NCI-H460 (cell line): ENCODE measurements around the gene MPND. TPM values are rescaled to one million over a fixed set of nuclear protein-coding genes. Genes with fewer than 3 reads are reported as not detected.

Experiments
- DNase-seq: peaks from one replicate; pipeline ENCODE4 v3.0.0-alpha.2; 2016; ENCODE audit warnings: low read depth; ENCODE audit errors: extremely low read depth
- polyA plus RNA-seq: library from polyadenylated mRNA; depleted of rRNA; stranded (reverse); fragments of >200 nt; gene quantifications from 2 replicates; pipeline ENCODE4 v1.2.3, GENCODE V29; 2014; cell fraction: nucleus; rRNA removed
- total RNA-seq: library from RNA; depleted of rRNA; stranded (reverse); fragments of >200 nt; shearing (Covaris generic); gene quantifications from 2 replicates; pipeline ENCODE4 v1.2.3, GENCODE V29; 2014; rRNA removed

MPND gene
- total RNA-seq, result 2.3 and 3.5 TPM in 2 replicates
- 13.9 and 15.6 TPM in 2 replicates for polyA plus RNA-seq

GRCh38 chr19:4343370-4344307 lies at the start of gene MPND:
MPND (plus strand) TSS chr19:4343562; CDS start chr19:4343594, 32 bp downstream.
- peak; percentile 73 for DNase-seq

DNA sequence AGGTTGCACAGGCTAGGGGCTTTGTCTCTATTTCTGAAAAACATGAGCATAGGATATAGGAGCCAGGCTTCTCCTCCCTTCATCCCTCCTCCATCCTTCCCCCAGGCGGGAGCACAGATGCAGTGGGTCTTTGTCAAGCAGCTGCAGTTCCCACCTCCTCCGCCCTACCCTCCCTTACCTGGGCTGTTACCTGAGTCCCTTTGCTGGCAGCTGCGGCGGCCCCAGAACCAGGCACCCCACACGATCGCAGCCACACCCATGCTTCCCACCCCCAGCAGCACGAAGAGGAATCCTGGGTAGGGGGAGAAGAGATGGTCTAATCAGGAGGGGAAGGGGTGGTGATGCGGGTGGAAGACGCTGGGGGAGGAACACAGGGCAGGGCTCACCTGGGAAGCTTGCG lies 49.0 kb upstream of the MPND start:
- no peak for DNase-seq

DNA sequence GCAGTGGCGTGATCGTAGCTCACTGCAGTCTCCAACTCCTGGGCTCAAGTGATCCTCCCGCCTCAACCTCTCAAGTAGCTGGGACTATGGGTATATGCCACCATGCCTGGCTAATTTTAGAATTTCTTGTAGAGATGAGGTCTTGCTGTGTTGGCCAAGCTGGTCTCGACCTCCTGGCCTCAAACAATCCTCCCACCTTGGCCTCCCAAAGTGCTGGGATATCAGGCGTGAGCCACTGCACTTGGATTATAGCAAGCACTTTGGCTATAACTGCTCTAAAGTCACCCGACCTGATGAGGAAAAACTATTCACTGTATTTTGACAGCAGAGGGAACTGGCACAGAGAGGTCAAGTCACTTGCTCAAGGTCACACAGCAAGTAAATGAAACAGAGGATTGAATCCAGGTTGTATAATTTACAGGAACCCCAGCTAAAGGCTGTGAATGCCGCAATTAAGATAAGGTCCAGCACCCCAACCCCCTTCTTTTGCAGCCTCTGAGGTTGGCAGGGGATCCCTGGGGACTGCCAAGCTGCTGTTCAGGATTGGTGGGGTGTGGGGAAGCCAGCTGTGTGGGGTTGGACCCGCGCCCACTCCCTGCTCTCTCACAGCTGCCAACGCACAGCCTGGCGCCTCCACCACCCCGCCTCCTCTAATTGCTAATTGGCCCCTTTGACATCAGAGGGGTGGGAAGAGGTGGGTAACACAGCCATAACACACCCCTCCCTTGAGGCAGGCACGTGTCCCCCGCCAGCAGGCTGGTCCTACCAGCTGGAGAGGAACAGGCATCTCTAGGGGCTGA lies 47.2 kb upstream of the MPND start:
- DNase-seq, result no peak

DNA sequence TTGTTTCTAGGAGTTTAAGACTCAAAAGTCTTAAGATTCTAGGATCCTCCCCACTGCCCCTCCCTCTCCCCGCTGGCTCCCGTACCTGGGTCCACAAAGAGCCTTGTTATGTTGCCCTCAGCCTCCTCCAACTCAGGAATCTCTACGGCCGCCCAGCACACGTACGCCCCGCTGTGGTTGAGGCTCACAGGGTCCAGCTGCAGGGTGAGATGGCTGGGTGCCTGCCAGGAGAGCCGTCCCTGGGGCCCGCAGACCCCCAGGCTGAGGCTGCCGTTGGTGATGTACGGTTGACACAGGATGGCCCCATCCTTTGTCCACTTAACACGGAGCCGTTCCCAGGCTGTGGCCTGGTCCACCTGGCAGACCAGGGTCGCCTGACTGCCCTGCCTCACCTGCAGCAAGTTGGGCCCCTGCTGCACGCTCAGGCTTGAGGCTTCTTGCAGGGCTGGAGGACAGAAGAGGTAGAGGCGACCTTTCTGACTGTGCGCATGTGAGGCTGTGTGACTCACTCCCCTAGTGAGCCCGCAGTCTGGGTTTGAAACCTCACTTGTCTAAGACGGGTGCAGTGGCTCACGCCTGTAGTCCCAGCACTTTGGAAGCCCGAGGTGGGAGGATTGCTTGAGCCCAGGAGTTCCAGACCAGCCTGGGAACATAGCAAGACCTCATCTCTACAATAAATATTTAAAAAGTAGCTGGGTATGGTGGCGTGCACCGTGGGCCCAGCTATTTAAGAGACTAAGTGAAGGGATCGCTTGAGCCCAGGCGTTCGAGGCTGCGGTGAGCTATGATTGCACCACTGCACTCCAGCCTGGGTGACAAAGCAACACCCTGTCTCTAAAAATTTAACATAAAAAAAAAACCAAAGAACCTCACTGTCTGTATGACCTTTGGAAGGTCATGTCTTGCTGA lies 45.2 kb upstream of the MPND start:
- DNase-seq, result no peak

DNA sequence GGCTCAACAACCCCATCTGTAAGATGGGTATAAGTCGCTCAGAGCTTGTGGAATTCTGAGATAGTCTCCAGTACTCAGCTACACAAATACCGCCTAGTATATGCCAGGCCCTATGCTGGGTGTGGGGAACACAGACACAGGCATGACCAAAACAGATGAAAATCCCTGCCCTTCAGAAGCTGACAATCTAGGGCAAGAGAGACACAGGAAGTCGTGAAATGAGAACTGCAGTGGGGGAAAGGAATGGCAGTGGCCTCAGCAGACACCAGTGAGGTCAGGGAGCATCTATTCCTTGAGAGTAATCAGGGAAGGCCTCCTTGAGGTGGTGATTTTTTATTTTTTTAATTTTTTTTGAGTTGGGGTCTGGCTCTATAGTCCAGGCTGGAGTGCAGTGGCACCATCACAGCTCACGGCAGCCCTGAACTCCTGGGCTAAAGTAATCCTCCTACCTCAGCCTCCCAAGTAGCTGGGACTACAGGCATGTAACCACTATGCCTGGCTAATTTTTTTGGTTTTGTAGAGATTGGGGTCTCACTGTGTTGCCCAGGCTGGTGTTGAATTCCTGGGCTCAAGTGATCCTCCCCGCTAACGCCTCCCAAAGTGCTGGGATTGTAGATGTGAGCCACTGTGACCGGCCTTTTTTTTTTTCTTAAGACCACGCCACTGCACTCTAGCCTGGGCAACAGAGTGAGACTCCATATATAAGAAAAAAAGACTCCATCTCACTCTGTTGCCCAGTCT lies 44.4 kb upstream of the MPND start:
- no peak for DNase-seq

- DNase-seq, result no peak
Measured at GRCh38 chr19:4300589-4300988, 42.8 kb upstream of the MPND start.

DNA sequence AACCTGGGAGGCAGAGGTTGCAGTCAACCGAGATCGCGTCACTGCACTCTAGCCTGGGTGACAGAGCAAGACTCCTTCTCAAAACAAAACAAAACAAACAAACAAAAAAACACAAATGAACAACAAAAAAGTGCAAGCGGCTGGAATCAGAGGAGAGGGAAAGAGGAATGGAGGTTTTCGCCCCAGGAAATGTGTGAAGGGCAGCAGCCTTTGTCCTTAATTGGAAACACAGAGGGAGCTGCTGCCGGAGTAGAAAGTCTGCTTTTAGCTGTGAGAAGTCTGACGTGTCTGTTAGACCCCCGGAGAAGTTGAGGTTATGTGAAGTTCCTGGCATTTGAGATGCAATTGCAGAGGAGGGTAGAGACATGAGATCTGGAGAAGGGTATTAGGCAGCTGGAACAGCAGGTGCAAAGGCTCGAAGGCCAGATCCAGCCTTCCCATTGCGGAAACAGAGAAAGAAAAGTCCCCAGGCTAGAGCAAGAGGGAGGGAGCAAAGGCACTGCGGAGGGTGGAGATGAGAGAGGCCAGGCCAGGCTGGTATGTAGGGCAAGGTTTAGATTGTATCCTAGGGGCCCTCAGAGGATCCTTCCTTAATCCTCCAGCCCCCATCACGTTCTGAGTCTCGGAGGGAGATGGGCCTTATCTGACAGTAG lies 41.6 kb upstream of the MPND start:
- no peak for DNase-seq

GRCh38 chr19:4302243-4302640 lies 41.1 kb upstream of the MPND start, which contains the start of gene TMIGD2:
TMIGD2 (minus strand) TSS chr19:4302389; CDS start chr19:4302385, 4 bp downstream.
- no peak for DNase-seq

DNA sequence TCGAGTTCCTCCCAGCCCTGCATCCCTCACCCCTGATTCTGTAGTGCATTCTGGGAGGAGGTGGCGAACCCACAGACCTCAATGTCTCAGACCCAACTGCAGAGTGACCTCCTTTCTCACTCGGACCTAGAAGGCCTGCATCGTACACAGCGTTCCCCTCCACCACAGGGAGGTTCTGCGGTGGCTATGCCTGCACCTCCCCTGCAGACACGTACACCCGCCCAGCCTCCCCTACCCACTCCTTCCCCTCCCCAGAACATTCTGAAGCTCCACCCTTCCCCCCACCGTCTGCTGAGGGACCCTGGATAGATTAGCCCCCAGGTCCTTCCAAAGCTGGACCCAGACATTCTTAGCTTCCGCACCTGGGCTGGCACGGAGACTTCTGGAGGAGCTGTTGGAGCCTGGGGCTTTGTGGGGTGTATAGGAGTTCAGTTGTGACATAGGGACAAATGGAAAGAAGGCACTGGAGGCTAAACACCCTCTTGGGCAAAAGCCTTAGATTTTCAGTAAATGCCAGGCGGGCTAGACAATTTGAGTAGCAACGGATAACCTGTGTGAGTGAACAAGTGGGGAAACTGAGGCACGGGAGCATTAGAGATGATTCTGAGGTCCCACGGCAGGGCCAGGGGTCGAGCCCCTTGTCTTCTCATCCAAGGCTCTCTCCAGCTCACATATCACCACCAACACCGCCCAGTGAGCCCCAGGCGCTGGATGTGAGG lies 39.4 kb upstream of the MPND start:
- DNase-seq, result no peak

- DNase-seq, result no peak
Measured at GRCh38 chr19:4304538-4305256, 38.7 kb upstream of the MPND start, which contains the start of gene FSD1. FSD1 (plus strand) TSS chr19:4304598; CDS start chr19:4304747, 149 bp downstream.

- no peak for DNase-seq
Measured at GRCh38 chr19:4305257-4305612, 38.1 kb upstream of the MPND start.

DNA sequence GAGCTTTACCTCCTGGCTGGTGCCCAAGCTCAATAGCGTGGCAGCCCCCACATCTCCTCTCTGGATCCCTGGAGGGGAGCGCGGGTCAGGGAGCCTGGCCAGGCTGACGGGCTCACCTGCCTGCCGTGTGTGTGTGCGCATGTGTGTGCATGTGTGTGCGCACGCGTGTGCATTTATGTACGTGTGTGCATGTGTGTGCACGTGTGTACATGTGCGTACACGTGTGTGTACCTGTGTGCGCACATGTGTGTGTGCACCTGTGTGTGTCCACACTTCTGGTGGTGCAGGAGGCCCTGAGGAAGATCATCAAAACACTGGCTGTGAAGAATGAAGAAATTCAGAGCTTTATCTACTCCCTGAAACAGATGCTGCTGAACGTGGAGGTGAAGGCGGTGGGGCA lies 37.7 kb upstream of the MPND start:
- DNase-seq, result no peak

DNA sequence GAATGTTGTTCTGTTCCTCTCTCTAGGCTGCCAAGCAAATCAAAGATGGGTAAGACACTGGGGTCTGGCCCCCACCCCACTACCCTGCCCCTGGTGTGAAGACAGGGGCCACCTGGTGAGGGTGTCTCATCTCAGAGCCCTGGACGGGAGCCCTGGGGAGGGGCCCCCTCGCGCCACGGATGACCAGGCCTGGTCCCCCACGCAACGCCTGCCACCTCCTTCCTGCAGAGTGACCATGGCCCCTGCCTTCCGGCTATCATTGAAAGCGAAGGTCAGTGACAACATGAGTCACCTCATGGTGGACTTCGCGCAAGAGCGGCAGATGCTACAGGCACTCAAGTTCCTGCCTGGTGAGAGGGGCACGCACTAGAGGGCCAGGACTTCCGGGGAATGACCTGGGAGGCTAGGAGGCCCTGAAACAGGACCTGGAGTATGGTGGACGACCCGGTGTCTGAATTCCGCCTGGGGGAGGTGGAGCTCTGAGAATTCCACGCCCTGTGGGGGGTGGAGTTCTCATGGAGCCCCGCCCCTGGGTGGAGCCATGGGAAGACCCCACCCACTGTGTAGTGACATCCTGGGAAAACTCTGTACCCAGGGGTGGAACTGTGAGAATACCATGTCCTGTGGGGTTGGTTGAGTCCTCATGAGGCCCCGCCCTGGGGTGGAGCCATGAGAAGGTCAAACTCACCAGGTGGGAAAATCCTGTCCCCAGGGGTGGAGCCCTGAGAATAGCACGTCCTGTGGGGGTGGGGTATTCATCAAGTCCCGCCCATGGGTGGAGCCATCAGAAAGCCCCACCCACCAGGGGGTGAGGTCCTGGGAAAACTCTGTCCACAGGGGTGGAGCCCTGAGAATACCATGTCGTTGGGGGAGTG lies 32.9 kb upstream of the MPND start:
- DNase-seq, result no peak

DNA sequence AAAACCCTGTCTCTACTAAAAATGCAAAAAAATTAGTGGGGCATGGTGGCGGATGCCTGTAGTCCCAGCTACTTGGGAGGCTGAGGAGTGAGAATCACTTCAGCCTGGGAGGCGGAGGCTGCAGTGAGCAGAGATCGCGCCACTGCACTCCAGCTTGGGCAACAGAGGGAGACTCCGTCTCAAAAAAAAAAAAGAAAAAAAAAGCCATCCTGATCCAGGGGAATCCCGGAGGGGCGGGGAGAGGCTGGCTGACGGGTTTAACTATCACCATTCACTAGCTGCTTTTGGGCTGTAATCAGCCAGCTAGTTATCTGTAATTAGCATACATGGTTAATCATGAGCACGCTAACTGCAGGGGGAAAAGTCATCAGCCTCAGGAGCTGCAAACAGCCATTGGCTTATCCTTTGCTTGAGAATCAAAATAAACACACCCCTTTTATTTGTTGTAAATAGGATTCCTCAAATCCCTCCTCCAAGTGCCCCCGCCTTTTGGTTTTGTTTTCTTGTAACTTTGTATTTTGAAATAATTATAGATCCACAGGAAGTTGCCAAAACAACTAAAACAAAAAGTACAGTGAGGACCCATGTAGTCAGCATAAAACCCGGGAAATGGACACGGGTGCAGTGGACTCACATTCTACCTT lies 29.4 kb upstream of the MPND start:
- no peak for DNase-seq

- DNase-seq, result no peak
Measured at GRCh38 chr19:4316956-4317355, 26.4 kb upstream of the MPND start.

- DNase-seq, result no peak
Measured at GRCh38 chr19:4318460-4318859, 24.9 kb upstream of the MPND start.
